ENCODE results near the gene MGAT4B.

DNA sequence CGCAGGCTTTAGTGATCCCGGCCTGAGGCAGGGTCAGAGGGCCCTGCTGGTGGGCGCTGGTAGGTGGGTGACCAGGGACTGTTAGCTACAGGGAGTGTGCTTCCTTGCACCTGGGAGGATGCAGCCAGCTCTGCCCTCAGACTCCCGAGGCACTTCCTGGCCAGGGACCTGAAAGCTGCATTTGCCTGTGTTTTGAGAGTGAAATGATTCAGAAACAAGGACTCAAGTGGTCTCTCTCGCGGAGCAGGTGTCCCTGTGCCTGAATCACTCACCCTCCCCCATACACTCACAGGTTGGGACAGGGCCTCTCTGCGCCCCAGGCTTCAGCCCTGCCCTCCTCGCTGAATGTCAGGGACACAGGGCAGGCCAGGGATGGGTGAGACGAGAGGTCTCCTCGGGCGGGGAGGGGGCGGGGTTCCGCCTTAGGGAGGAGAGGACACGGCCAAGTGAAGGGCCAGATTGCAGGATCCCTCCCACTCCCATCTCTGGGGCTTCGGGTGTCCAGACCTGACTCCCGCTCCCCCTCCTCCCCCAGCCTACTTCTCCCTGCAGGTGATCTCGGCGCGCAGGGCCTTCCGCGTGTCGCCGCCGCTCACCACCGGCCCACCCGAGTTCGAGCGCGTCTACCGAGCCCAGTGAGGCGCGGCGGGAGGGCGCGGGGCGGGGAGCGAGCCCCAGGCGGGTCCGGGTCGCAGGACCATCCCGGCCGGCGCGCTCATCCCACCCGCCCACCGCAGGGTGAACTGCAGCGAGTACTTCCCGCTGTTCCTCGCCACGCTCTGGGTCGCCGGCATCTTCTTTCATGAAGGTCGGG, 11.4 kb downstream of the MGAT4B start:
- TF ChIP-seq GATA2 (IDR thresholded peaks at IDR 0.05; ENCODE audit: low read depth, low read length) (no peak), GATA3 (IDR thresholded peaks at IDR 0.05; ENCODE audit: low read depth, low read length) (no peak)
